K562 (cell line): Measurements from ENCODE around the gene MEI4.

Source experiments
- JUN ChIP-seq, 2 experiments: sonication (generic) in 1 of 2; formaldehyde crosslinking in 1 of 2; IDR thresholded peaks; 2 replicates each; pipeline versions ENCODE4 v1.6.1 to v1.8.0; 2012 to 2022; ENCODE audit warnings: borderline replicate concordance in 2 of 2, mild to moderate bottlenecking in 2 of 2, improper control_type of control experiment in 1 of 2, low read depth in 1 of 2, low read length in 1 of 2, missing genetic modification reagents in 1 of 2
- MAFK ChIP-seq: IDR thresholded peaks from 2 replicates; pipeline ENCODE4 v1.6.1; 2011; ENCODE audit warnings: low read length, improper control_type of control experiment
- NFYB ChIP-seq: IDR thresholded peaks from 2 replicates; pipeline ENCODE4 v1.6.1; 2011; ENCODE audit warnings: mild to moderate bottlenecking, moderate library complexity; ENCODE audit not compliant: insufficient read length; ENCODE audit errors: extremely low read depth
- POLR2A ChIP-seq: fragments of 450-650 bp; conservative IDR thresholded peaks from 2 replicates; pipeline ENCODE4 v1.6.1; 2016
- TF ChIP-seq, protein P1 (sequence below): fragments of 250-450 bp; sonication (Bioruptor Pico); IDR thresholded peaks from 2 replicates; pipeline ENCODE4 v1.4.0; 2020; ENCODE audit warnings: mild to moderate bottlenecking
- TF ChIP-seq, protein P2 (sequence below): fragments of 450-650 bp; conservative IDR thresholded peaks from 2 replicates; pipeline ENCODE4 v1.6.1; 2016; ENCODE audit warnings: missing genetic modification characterization, low read depth, mild to moderate bottlenecking, control low read depth, missing compliant biosample characterization

DNA sequence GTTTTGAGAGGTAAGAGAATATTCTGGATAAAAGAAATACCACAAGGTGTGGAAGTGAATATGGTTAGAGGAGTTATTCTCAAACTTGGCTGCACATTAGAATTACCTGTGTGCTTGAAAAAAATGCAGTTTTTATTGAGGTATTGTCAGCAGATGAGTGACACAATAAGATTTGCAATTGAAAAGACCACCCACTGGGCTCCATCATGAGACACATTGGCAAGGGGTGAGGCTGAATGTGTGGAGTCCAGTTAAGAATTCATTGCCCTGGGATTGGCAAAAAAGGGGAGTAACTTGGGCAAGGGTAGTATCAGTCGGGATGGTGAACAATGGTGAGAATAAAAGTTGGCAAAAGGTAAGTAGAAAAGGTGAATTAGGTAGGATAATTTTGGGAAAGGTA is 63.5 kb downstream of the MEI4 start:
- TF ChIP-seq POLR2A (no peak), JUN (IDR thresholded peaks at IDR 0.05; ENCODE audit: borderline replicate concordance, low read depth, low read length) (no peak), JUN (CRISPR knock-in tag; IDR thresholded peaks at IDR 0.05; ENCODE audit: borderline replicate concordance) (no peak), MAFK (no peak), NFYB (no peak)
- TF ChIP-seq, protein P1, sequence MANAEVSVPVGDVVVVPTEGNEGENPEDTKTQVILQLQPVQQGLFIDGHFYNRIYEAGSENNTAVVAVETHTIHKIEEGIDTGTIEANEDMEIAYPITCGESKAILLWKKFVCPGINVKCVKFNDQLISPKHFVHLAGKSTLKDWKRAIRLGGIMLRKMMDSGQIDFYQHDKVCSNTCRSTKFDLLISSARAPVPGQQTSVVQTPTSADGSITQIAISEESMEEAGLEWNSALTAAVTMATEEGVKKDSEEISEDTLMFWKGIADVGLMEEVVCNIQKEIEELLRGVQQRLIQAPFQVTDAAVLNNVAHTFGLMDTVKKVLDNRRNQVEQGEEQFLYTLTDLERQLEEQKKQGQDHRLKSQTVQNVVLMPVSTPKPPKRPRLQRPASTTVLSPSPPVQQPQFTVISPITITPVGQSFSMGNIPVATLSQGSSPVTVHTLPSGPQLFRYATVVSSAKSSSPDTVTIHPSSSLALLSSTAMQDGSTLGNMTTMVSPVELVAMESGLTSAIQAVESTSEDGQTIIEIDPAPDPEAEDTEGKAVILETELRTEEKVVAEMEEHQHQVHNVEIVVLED (CRISPR knock-in tag): no peak
- TF ChIP-seq, protein P2, sequence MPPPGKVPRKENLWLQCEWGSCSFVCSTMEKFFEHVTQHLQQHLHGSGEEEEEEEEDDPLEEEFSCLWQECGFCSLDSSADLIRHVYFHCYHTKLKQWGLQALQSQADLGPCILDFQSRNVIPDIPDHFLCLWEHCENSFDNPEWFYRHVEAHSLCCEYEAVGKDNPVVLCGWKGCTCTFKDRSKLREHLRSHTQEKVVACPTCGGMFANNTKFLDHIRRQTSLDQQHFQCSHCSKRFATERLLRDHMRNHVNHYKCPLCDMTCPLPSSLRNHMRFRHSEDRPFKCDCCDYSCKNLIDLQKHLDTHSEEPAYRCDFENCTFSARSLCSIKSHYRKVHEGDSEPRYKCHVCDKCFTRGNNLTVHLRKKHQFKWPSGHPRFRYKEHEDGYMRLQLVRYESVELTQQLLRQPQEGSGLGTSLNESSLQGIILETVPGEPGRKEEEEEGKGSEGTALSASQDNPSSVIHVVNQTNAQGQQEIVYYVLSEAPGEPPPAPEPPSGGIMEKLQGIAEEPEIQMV (tag): no peak
